Activated CD4-positive, alpha-beta T cell treated with anti-CD3 and anti-CD28 coated beads, Interleukin-2, amount 50 U/mL, for 24 hours (primary cell): ENCODE data around the gene CNTFR.

ENCODE experiments used
- DNase-seq, 2 donors: peaks; one replicate each; pipeline ENCODE4 v3.0.0-alpha.2; 2020; ENCODE audit warnings: low read depth in 1 of 2, low spot score in 1 of 2

The CNTFR gene

GRCh38 chr9:34508951-34509350, 80.6 kb downstream of the CNTFR start:
- no peak for DNase-seq

- DNase-seq, result no peak
Observed at GRCh38 chr9:34508463-34508862, 81.1 kb downstream of the CNTFR start.

- DNase-seq, result no peak
Observed at GRCh38 chr9:34507966-34508365, 81.6 kb downstream of the CNTFR start.

- DNase-seq, result no peak
Observed at GRCh38 chr9:34507556-34507955, 82.0 kb downstream of the CNTFR start.

GRCh38 chr9:34506623-34507022, 82.9 kb downstream of the CNTFR start:
- no peak for DNase-seq

GRCh38 chr9:34505370-34506120, 84.0 kb downstream of the CNTFR start:
- DNase-seq, result no peak

- no peak for DNase-seq
Observed at GRCh38 chr9:34503406-34503805, 86.1 kb downstream of the CNTFR start.

- no peak for DNase-seq
Observed at GRCh38 chr9:34502891-34503290, 86.6 kb downstream of the CNTFR start.

- DNase-seq, result no peak
Observed at GRCh38 chr9:34502471-34502870, 87.1 kb downstream of the CNTFR start.

- no peak for DNase-seq
Observed at GRCh38 chr9:34501889-34502425, 87.6 kb downstream of the CNTFR start.
